Measurements from ENCODE around the gene ARHGAP15. TPM values are rescaled to one million over a fixed set of nuclear protein-coding genes. Genes with fewer than 3 reads are reported as not detected.
"Not testable (repeated sequence)": the region's sequence is repeated elsewhere in the genome, so short reads cannot be mapped to it uniquely, and the experiment has no call there.

The ARHGAP15 gene
- total and polyA plus RNA-seq, 5 experiments from 2014 or later: 130 to 299 (median 217) TPM

DNA sequence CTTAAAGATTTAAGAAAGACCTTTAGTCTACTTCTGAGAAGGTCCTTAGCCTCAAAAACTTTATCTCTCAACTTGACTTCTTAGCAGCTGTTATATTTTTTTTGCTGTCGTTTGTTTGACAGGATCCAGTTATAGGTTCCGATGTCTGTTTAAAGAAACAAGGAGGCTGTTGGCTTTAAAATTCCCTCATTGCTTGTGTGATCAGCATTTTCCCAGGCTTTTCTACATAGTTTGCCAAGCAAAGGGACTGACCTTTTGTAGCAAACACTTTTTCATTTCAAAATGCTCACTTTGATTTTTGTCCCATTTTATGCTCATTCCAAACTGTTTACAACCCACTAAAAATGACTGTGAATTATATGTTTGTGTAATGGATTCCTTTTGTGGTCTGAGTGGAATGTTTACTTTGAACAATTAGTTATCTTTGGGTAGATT lies 394.9 kb downstream of the ARHGAP15 start:
- peaks cover 5 to 52% (median 34%) of the 10 kb centered on the region in 3 donors for H3K36me3 Mint-ChIP-seq
- ATAC-seq (no peak), DNase-seq (no peak)
- POLR2A ChIA-PET: no interaction called here
- H3K4me1 Mint-ChIP-seq: peaks cover 25 to 61% (median 59%) of the 10 kb centered on the region in 4 donors
- peak overlapping the region in 1 of 10 donors; percentile 62 for H3K4me3 Mint-ChIP-seq
- H3K9me3 Mint-ChIP-seq: no peaks in the 10 kb centered on the region
- H3K27ac Mint-ChIP-seq: peak overlapping the region in 5 of 10 donors; percentile 8 to 91 (median 61)
- no peaks in the 10 kb centered on the region for H3K27me3 Mint-ChIP-seq

GRCh38 chr2:143524559-143525401 lies 395.6 kb downstream of the ARHGAP15 start:
- Mint-ChIP-seq H3K4me3 (peak overlapping the region in 5 of 10 donors; percentile 17 to 62 (median 36)), H3K36me3 (peaks cover 12 to 52% (median 34%) of the 10 kb centered on the region in 3 donors), H3K4me1 (peaks cover 31 to 68% (median 63%) of the 10 kb centered on the region in 4 donors), H3K9me3 (no peaks in the 10 kb centered on the region), H3K27ac (peak overlapping the region; percentile 1 to 91 (median 82)), H3K27me3 (no peaks in the 10 kb centered on the region)
- POLR2A ChIA-PET: no interaction called here
- ATAC-seq (no peak), DNase-seq (no peak)

DNA sequence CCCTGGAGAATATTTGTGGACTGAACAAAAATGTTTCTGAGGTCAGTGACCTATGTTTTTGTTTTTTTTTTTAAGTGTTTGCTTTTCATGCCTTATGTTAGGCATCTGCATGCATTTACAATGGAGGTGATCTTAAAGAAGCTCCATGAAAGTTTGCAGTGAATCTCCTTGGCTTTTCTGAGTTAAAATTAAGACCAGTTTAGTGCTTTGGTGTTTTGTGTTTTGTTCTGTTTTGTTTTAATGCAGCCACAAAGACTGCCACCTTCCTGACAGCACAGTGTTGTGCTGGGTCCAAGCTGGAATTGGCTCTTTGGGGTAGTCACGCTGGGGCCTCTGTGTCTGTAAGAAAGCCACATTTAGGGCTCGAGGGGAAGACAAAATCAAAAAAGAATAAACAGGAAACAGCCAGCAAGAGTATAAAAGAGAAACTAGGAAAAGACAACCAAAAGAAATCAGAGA lies 396.2 kb downstream of the ARHGAP15 start:
- H3K9me3 Mint-ChIP-seq: no peaks in the 10 kb centered on the region
- no peak for DNase-seq
- peaks cover 31 to 68% (median 60%) of the 10 kb centered on the region in 4 donors for H3K4me1 Mint-ChIP-seq
- peak in 1 of 2 donors; percentile 39 for ATAC-seq
- H3K27me3 Mint-ChIP-seq: no peaks in the 10 kb centered on the region
- POLR2A ChIA-PET: no interaction called here
- peak overlapping the region in 9 of 10 donors; percentile 16 to 62 (median 34) for H3K4me3 Mint-ChIP-seq
- peaks cover 15 to 52% (median 31%) of the 10 kb centered on the region in 3 donors for H3K36me3 Mint-ChIP-seq
- peak overlapping the region; percentile 1 to 91 (median 84) for H3K27ac Mint-ChIP-seq

DNA sequence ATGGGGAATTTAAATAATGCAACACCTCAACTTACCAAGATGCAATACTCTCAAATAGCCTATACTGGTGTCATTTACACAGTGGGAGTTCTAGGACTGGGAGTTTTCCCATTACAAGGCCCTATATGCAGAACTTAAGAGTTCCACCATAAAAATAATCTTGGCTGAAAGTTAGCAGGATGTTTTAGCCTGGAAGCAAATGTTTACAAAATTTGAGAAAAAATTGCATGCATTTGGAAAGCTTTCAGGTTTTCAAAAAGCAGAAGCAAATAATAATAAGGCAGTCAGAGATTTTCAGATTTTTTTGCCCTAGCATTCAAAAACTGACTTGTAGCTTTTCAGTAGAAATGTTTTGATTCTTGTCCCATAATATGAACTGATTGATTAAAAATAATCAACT lies 397.3 kb downstream of the ARHGAP15 start:
- no peak overlapping the region for H3K4me3 Mint-ChIP-seq
- H3K9me3 Mint-ChIP-seq: no peaks in the 10 kb centered on the region
- no peaks in the 10 kb centered on the region for H3K27me3 Mint-ChIP-seq
- H3K4me1 Mint-ChIP-seq: peaks cover 33 to 63% (median 58%) of the 10 kb centered on the region in 4 donors
- peak overlapping the region in 2 of 10 donors; percentile 11 to 91 for H3K27ac Mint-ChIP-seq
- ATAC-seq: no peak
- H3K36me3 Mint-ChIP-seq: peaks cover 15 to 53% (median 31%) of the 10 kb centered on the region in 3 donors
- POLR2A ChIA-PET: no interaction called here
- no peak for DNase-seq

DNA sequence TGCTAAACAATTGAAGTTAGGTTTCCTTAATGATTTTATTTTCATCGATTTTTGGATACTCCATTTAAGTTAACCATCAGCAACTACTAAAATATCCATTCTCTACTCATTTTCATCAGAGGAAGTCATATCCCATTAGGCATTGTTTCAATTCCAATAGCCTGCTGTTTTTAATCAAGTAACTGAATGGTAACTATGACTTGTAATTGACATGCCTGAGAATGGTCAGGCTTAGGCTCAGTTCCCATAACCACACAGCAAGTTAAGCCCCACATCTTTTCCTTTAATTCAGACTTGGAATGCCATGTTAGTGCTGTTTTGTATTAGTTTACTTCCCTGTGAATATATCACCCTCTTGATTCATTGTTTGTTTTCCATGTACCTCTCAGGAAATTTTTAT lies 398.8 kb downstream of the ARHGAP15 start:
- Mint-ChIP-seq H3K27ac (peak overlapping the region in 3 of 10 donors; percentile 22 to 57 (median 36)), H3K4me3 (no peak overlapping the region), H3K36me3 (peaks cover 16 to 52% (median 33%) of the 10 kb centered on the region in 3 donors), H3K27me3 (no peaks in the 10 kb centered on the region), H3K4me1 (peaks cover 24 to 47% (median 43%) of the 10 kb centered on the region in 4 donors), H3K9me3 (peaks cover 0 to 2% (median 0%) of the 10 kb centered on the region in 9 donors)
- ATAC-seq (no peak), DNase-seq (no peak)
- POLR2A ChIA-PET: no interaction called here

DNA sequence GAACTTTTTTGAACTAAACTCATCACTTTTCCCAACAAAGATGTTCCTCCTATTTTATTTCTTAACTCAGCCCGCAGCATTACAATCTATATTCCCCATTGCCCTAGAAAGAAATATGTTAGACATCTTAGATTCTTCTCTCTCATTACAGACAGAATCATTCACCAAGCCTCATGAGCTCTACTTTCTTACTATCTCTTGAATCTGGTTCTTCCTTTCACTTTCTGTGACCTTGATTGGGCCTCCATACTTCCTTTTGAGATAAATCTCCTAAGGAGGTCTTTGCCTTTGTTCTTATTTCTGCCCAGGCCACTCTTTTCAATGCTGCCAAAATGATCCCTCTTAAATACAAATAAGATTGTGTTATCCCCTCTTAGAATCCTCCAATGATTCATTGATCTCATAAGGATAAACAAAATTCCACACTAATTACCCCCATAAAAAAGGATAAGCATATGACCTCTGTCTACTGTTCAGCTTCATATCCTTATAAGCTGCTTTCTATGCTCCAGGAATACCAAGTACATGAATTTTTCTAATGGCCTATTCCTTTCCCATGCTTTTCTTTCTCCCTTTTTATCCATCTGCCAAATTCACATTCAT lies 400.0 kb downstream of the ARHGAP15 start:
- ATAC-seq (no peak), DNase-seq (no peak)
- Mint-ChIP-seq H3K4me3 (peak overlapping the region in 1 of 10 donors; percentile 16), H3K27ac (peak overlapping the region in 9 of 10 donors; percentile 2 to 79 (median 35)), H3K27me3 (no peaks in the 10 kb centered on the region), H3K4me1 (peaks cover 22 to 38% (median 35%) of the 10 kb centered on the region in 4 donors), H3K9me3 (peaks cover 0 to 11% (median 3%) of the 10 kb centered on the region in 9 donors), H3K36me3 (peaks cover 28 to 60% (median 44%) of the 10 kb centered on the region in 3 donors)
- POLR2A ChIA-PET: no interaction called here

- peaks cover 38 to 68% (median 56%) of the 10 kb centered on the region in 3 donors for H3K36me3 Mint-ChIP-seq
- peaks cover 17 to 22% (median 19%) of the 10 kb centered on the region in 4 donors for H3K4me1 Mint-ChIP-seq
- DNase-seq (no peak), ATAC-seq (no peak)
- H3K27ac Mint-ChIP-seq: peak overlapping the region in 7 of 10 donors; percentile 2 to 62 (median 30)
- POLR2A ChIA-PET: no interaction called here
- H3K4me3 Mint-ChIP-seq: no peak overlapping the region
- H3K27me3 Mint-ChIP-seq: no peaks in the 10 kb centered on the region
- peaks cover 0 to 16% (median 4%) of the 10 kb centered on the region in 9 donors for H3K9me3 Mint-ChIP-seq
Measured at GRCh38 chr2:143530758-143531157, 401.5 kb downstream of the ARHGAP15 start.

DNA sequence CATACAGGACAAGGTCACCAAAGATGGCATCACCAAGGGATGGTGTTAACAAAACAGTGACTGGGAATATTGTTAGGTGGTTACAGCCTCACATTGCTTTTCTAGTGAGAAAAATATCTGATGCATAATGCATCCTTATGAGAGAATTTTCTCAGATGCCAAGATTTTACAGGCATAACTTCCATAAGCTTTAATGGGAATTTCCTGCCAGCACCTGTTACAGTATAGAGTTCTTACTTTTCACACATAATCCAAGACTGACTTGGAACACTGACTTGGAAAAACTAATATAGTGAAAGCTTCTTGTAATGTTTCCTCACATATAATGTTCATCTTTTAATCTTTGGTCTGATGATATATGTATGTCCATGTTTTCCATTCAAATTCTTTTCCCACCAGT lies 402.8 kb downstream of the ARHGAP15 start:
- H3K4me3 Mint-ChIP-seq: no peak overlapping the region
- ATAC-seq: no peak
- no peaks in the 10 kb centered on the region for H3K27me3 Mint-ChIP-seq
- DNase-seq: no peak
- peaks cover 14 to 22% (median 18%) of the 10 kb centered on the region in 4 donors for H3K4me1 Mint-ChIP-seq
- H3K9me3 Mint-ChIP-seq: peaks cover 3 to 23% (median 9%) of the 10 kb centered on the region in 9 donors
- H3K27ac Mint-ChIP-seq: peak overlapping the region in 2 of 10 donors; percentile 11 to 15
- POLR2A ChIA-PET: no interaction called here
- peaks cover 43 to 77% (median 65%) of the 10 kb centered on the region in 3 donors for H3K36me3 Mint-ChIP-seq

GRCh38 chr2:143533846-143534245 lies 404.6 kb downstream of the ARHGAP15 start:
- DNase-seq: no peak

GRCh38 chr2:143535802-143536201 lies 406.6 kb downstream of the ARHGAP15 start:
- Mint-ChIP-seq H3K36me3 (peaks cover 30 to 83% (median 67%) of the 10 kb centered on the region in 3 donors), H3K4me3 (peak overlapping the region in 1 of 10 donors; percentile 39), H3K4me1 (peaks cover 3 to 15% (median 9%) of the 10 kb centered on the region in 4 donors), H3K9me3 (peaks cover 3 to 50% (median 20%) of the 10 kb centered on the region in 9 donors), H3K27ac (no peak overlapping the region), H3K27me3 (no peaks in the 10 kb centered on the region)
- ATAC-seq (no peak), DNase-seq (no peak)
- POLR2A ChIA-PET: no interaction called here

More at GRCh38 chr2:143533846-143534245, 404.6 kb downstream of the ARHGAP15 start:
- H3K9me3 Mint-ChIP-seq: peaks cover 3 to 32% (median 9%) of the 10 kb centered on the region in 9 donors
- H3K27ac Mint-ChIP-seq: peak overlapping the region in 3 of 10 donors; percentile 71 to 74 (median 72)
- H3K4me3 Mint-ChIP-seq: no peak overlapping the region
- no peak for ATAC-seq
- POLR2A ChIA-PET: no interaction called here
- H3K27me3 Mint-ChIP-seq: no peaks in the 10 kb centered on the region
- peaks cover 41 to 89% (median 71%) of the 10 kb centered on the region in 3 donors for H3K36me3 Mint-ChIP-seq
- H3K4me1 Mint-ChIP-seq: peaks cover 6 to 17% (median 16%) of the 10 kb centered on the region in 4 donors

DNA sequence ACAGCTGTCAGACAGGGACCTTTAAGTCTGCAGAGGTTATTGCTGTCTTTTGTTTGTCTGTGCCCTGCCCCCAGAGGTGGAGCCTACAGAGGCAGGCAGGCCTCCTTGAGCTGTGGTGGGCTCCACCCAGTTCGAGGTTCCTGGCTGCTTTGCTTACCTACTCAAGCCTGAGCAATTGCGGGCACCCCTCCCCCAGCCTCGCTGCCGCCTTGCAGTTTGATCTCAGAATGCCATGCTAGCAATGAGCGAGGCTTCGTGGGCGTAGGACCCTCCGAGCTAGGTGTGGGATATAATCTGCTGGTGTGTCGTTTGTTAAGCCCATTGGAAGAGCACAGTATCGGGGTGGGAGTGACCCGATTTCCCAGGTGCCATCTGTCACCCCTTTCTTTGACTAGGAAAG lies 412.7 kb downstream of the ARHGAP15 start:
- POLR2A ChIA-PET, ATAC-seq, H3K27me3 Mint-ChIP-seq, DNase-seq: not testable (repeated sequence)
- H3K9me3 Mint-ChIP-seq: peaks cover 0 to 35% (median 14%) of the 10 kb centered on the region in 9 donors
- H3K4me3 Mint-ChIP-seq: peak overlapping the region in 1 of 10 donors; percentile 29
- H3K27ac Mint-ChIP-seq: peak overlapping the region in 3 of 10 donors; percentile 40 to 87 (median 53)
- peaks cover 21 to 52% (median 44%) of the 10 kb centered on the region in 4 donors for H3K4me1 Mint-ChIP-seq
- H3K36me3 Mint-ChIP-seq: peaks cover 6 to 55% (median 40%) of the 10 kb centered on the region in 3 donors

Measured in naive thymus-derived CD8-positive, alpha-beta T cell (primary cell).